Tibial nerve (tissue), 4 donors: Measurements from ENCODE around the gene TIE1. TPM values are rescaled to one million over a fixed set of nuclear protein-coding genes. Genes with fewer than 3 reads are reported as not detected.

ENCODE experiments used
- DNase-seq, 2 donors: peaks; one replicate each; pipeline ENCODE4 v3.0.0-alpha.2; 2019; ENCODE audit warnings: low spot score in 2 of 2
- H3K27ac ChIP-seq, 4 donors: fragments of 200-600 bp; sonication (generic) in 3 of 4; one replicate each; pipeline ENCODE4 v1.5.1; 2017 to 2019; ENCODE audit warnings: mild to moderate bottlenecking in 1 of 4
- H3K27me3 ChIP-seq, 2 donors: fragments of 200-600 bp; sonication (generic) in 1 of 2; one replicate each; pipeline versions ENCODE4 v1.5.1 to v1.6.0; 2017 to 2019
- H3K36me3 ChIP-seq, 3 donors: fragments of 200-600 bp; sonication (generic); one replicate each; pipeline ENCODE4 v1.5.1; 2018 to 2019
- H3K4me1 ChIP-seq, 4 donors: fragments of 200-600 bp; sonication (generic) in 3 of 4; one replicate each; pipeline ENCODE4 v1.5.1; 2017 to 2019
- H3K4me3 ChIP-seq, 4 donors: fragments of 200-600 bp; sonication (generic) in 3 of 4; one replicate each; pipeline ENCODE4 v1.5.1; 2017 to 2019; ENCODE audit warnings: mild to moderate bottlenecking in 1 of 4, moderate library complexity in 1 of 4
- H3K9me3 ChIP-seq, 4 donors: fragments of 200-600 bp; sonication (generic) in 3 of 4; one replicate each; pipeline ENCODE4 v1.5.1; 2017 to 2019
- EP300 ChIP-seq, 2 donors: sonication (generic); formaldehyde crosslinking; IDR thresholded peaks; one replicate each; pipeline ENCODE4 v1.6.1; 2017; ENCODE audit warnings: antibody characterized with exemption in 2 of 2, mild to moderate bottlenecking in 1 of 2
- POLR2A ChIP-seq, 2 donors: fragments of 450-650 bp; IDR thresholded peaks; one replicate each; pipeline ENCODE4 v1.6.1; 2017; ENCODE audit warnings: antibody characterized with exemption in 2 of 2, mild to moderate bottlenecking in 2 of 2, moderate library complexity in 2 of 2
- WGBS, 2 donors: methylation state at CpG; one replicate each; pipeline ENCODE4 v1.1.5; 2018; 5-methylcytosine and 5-hydroxymethylcytosine counted together
- total RNA-seq, 4 donors: library from RNA; depleted of rRNA; stranded (reverse); fragments of >200 nt; gene quantifications; one replicate each; pipeline ENCODE4 v1.1.0, GENCODE V29; 2016
- TF ChIP-seq, protein P1 (sequence below), 5 experiments: fragments of 200-600 bp in 3 of 5; fragments of 450-650 bp in 2 of 5; sonication (generic) in 3 of 5; IDR thresholded peaks; one replicate each; pipeline ENCODE4 v1.5.1; 2016 to 2019; ENCODE audit warnings: antibody characterized with exemption in 5 of 5, mild to moderate bottlenecking in 3 of 5, moderate library complexity in 2 of 5

Gene TIE1
- 10 to 100 TPM; 37.5 to 95.9 (median 68.1) TPM for total RNA-seq

DNA sequence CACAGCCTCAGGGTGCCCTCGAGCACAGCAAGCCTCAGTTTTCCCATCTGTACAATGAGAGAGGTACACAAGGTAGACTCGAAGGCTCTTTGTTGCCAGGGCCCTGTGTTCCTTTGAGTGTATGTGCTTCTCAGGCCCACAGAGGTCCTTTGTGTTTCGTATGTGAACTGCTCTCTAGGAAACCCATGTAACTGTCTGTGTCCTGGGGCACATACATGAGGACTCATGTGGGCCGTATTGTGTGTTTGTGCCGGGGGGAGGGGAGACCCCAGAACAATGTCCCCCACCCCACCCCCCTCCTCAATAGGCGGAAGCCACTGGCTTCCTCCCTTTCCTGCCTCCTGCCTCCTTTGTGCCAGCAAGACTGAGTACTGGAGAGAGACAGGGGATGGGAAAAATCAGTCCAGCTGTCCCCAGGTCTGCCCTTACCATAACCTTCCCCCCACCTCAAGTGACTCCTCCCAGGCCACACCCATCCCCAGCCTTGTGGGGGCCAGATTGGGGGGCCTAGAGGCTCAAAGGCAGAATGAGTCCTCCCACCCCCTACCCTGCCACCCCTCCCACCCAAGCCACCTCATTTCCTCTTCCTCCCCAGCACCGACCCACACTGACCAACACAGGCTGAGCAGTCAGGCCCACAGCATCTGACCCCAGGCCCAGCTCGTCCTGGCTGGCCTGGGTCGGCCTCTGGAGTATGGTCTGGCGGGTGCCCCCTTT is at the start of gene TIE1:
TIE1 (plus strand) TSS at position 605 of the 717 bp plus-strand sequence; CDS start at position 695, 90 bp downstream.
- Histone ChIP-seq H3K36me3 (no peaks in the 10 kb centered on the region), H3K27me3 (no peaks in the 10 kb centered on the region), H3K9me3 (no peaks in the 10 kb centered on the region), H3K27ac (peak within 1 kb of the TSS; percentile 35 to 82 (median 38)), H3K4me1 (peaks cover 0 to 53% (median 20%) of the 10 kb centered on the region in 4 donors), H3K4me3 (peak within 1 kb of the TSS in 2 of 4 donors; percentile 6 to 37)
- DNase-seq, result no peak
- TF ChIP-seq, protein P1, sequence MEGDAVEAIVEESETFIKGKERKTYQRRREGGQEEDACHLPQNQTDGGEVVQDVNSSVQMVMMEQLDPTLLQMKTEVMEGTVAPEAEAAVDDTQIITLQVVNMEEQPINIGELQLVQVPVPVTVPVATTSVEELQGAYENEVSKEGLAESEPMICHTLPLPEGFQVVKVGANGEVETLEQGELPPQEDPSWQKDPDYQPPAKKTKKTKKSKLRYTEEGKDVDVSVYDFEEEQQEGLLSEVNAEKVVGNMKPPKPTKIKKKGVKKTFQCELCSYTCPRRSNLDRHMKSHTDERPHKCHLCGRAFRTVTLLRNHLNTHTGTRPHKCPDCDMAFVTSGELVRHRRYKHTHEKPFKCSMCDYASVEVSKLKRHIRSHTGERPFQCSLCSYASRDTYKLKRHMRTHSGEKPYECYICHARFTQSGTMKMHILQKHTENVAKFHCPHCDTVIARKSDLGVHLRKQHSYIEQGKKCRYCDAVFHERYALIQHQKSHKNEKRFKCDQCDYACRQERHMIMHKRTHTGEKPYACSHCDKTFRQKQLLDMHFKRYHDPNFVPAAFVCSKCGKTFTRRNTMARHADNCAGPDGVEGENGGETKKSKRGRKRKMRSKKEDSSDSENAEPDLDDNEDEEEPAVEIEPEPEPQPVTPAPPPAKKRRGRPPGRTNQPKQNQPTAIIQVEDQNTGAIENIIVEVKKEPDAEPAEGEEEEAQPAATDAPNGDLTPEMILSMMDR (IDR thresholded peaks at IDR 0.05), result no peak
- TF ChIP-seq POLR2A (IDR thresholded peaks at IDR 0.05) (no peak), EP300 (IDR thresholded peaks at IDR 0.05) (peak in 1 of 2 donors; percentile 34)
- 58 to 59% methylated on average over 9 to 10 of the region's 10 CpGs for WGBS, 2 donors

DNA sequence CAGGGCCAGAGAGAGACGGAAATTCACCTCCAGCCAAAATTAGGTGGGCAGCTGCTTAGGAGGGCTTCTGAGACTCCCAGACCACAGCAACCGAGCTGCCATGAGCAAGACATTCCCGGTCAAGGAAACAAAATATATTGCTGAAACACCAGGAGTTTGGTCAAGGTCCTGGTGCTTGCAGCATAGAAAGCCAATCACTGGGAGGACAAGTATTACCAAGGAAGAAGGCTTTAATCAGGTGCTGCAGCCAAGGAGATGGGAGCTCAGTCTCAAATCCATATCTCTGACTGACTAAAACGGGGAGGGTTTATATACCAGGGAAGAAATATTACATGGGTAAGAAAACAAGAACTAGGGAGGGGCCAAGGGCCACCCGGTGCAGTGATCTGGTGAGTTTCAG is 49.8 kb upstream of the TIE1 start:
- no peaks in the 10 kb centered on the region for H3K4me1 ChIP-seq
- WGBS, 2 donors, result 84 to 92% methylated on average over 5 of the region's 5 CpGs
- no peaks in the 10 kb centered on the region for H3K9me3 ChIP-seq
- no peak overlapping the region for H3K4me3 ChIP-seq
- no peaks in the 10 kb centered on the region for H3K27me3 ChIP-seq
- no peak for TF ChIP-seq EP300 (IDR thresholded peaks at IDR 0.05)
- no peak for TF ChIP-seq POLR2A (IDR thresholded peaks at IDR 0.05)
- TF ChIP-seq, protein P1 (IDR thresholded peaks at IDR 0.05), result no peak
- H3K27ac ChIP-seq, result no peak overlapping the region
- DNase-seq, result no peak
- H3K36me3 ChIP-seq, result no peaks in the 10 kb centered on the region

DNA sequence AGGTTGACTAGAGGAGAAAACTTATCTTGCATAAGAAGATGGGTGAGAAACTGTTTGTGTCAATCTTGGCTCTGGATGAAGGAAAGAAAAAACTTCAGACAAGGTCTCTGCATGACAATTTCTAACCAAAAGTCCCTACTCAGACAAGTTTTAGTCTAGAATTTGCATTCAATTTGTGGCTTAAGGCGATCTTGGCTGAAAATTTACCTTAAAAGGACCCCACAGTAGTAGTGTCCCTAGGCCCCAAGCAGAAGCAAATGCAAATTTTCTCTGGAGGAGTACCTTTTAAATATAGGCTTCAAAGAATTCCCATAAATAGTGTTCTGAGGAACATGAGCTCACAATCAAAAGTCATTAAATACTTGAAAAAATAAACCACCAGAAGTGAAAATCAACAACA is 48.6 kb upstream of the TIE1 start:
- Histone ChIP-seq H3K27ac (no peak overlapping the region), H3K4me1 (no peaks in the 10 kb centered on the region), H3K9me3 (no peaks in the 10 kb centered on the region), H3K36me3 (no peaks in the 10 kb centered on the region), H3K4me3 (no peak overlapping the region), H3K27me3 (no peaks in the 10 kb centered on the region)
- TF ChIP-seq POLR2A (IDR thresholded peaks at IDR 0.05), result no peak
- TF ChIP-seq, protein P1 (IDR thresholded peaks at IDR 0.05), result no peak
- TF ChIP-seq EP300 (IDR thresholded peaks at IDR 0.05), result no peak
- DNase-seq, result no peak
- WGBS, 2 donors, result 92 to 95% methylated on average over 1 of the region's 1 CpG

DNA sequence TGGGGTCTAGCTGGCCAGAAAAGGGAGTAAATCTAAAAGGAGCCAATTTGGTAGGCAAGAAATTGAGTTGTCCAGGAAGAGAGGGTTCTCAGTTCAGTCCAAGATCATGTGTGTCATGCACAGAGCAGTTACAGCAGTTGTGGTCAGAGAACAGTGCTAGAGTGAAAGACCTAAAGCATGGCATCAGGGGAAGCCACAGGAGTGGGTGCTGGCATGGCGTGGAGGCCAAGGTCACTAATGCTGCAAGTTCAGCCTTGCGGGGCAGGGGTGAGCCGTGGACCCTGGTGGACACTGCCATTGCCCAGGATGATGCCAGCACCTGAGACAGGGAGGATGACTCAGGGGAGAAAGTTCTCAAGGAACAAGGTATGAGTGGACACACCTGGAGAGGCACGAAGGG is 47.6 kb upstream of the TIE1 start:
- H3K27me3 ChIP-seq, result no peaks in the 10 kb centered on the region
- no peaks in the 10 kb centered on the region for H3K4me1 ChIP-seq
- no peak for DNase-seq
- no peak overlapping the region for H3K27ac ChIP-seq
- no peaks in the 10 kb centered on the region for H3K36me3 ChIP-seq
- WGBS, 2 donors, result 94 to 96% methylated on average over 4 of the region's 4 CpGs
- no peak overlapping the region for H3K4me3 ChIP-seq
- H3K9me3 ChIP-seq, result no peaks in the 10 kb centered on the region
- TF ChIP-seq, protein P1 (IDR thresholded peaks at IDR 0.05), result no peak
- no peak for TF ChIP-seq EP300 (IDR thresholded peaks at IDR 0.05)
- no peak for TF ChIP-seq POLR2A (IDR thresholded peaks at IDR 0.05)

DNA sequence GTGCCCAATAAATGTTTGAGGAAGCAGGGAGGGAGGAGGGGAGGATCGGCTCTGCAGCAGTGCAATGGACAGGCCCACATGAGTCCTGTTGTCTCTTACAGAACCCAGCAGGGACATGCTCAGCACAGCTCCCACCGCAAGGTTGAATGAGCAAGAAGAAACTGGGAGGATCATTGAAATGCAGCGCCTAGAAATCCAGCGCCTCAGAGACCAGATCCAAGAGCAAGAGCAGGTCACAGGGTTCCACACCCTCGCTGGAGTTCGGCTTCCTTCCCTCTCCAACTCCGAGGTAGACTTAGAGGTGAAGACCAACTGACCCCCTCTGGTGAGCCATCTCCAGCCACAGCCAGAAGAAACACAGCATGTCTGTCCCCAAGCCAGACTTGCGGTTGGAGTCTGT is 46.9 kb upstream of the TIE1 start:
- no peaks in the 10 kb centered on the region for H3K27me3 ChIP-seq
- H3K27ac ChIP-seq, result no peak overlapping the region
- WGBS, 2 donors, result 81 to 91% methylated on average over 8 of the region's 8 CpGs
- H3K4me1 ChIP-seq, result no peaks in the 10 kb centered on the region
- H3K36me3 ChIP-seq, result no peaks in the 10 kb centered on the region
- no peak overlapping the region for H3K4me3 ChIP-seq
- H3K9me3 ChIP-seq, result no peaks in the 10 kb centered on the region
- no peak for DNase-seq
- no peak for TF ChIP-seq EP300 (IDR thresholded peaks at IDR 0.05)
- no peak for TF ChIP-seq POLR2A (IDR thresholded peaks at IDR 0.05)
- TF ChIP-seq, protein P1 (IDR thresholded peaks at IDR 0.05), result no peak
